Gastrocnemius medialis (tissue), 4 donors: Measurements from ENCODE around the gene LURAP1L. TPM values are rescaled to one million over a fixed set of nuclear protein-coding genes. Genes with fewer than 3 reads are reported as not detected.
A peak's percentile ranks its signal among the peaks of the same experiment; 100 is the strongest.

Source experiments
- ATAC-seq, 2 donors: fragments of 150-250 bp; one replicate each; pipeline ENCODE4 v1.9.1; 2016
- DNase-seq, 2 donors: peaks; one replicate each; pipeline ENCODE4 v3.0.0-alpha.2; 2019
- H3K27ac ChIP-seq, 4 donors: fragments of 200-600 bp; sonication (generic); 1 replicate in 1 of 4; 2 replicates in 3 of 4; pipeline ENCODE4 v1.5.1; 2016 to 2018; ENCODE audit warnings: mild to moderate bottlenecking in 2 of 4, moderate library complexity in 1 of 4
- H3K27me3 ChIP-seq, 3 donors: fragments of 200-600 bp; sonication (generic) in 2 of 3; 1 replicate in 1 of 3; 2 replicates in 2 of 3; pipeline versions ENCODE4 v1.5.1 to v1.6.0; 2016 to 2019; ENCODE audit warnings: mild to moderate bottlenecking in 1 of 3, moderate library complexity in 1 of 3
- H3K36me3 ChIP-seq, 2 donors: fragments of 200-600 bp; sonication (generic) in 1 of 2; one replicate each; pipeline ENCODE4 v1.5.1; 2017 to 2018
- H3K4me1 ChIP-seq, 2 donors: fragments of 200-600 bp; sonication (generic) in 1 of 2; one replicate each; pipeline ENCODE4 v1.5.1; 2016 to 2017; ENCODE audit warnings: mild to moderate bottlenecking in 2 of 2
- H3K4me3 ChIP-seq, 4 donors: fragments of 200-600 bp; sonication (generic) in 3 of 4; 1 replicate in 1 of 4; 2 replicates in 3 of 4; pipeline ENCODE4 v1.5.1; 2016 to 2019; ENCODE audit warnings: mild to moderate bottlenecking in 2 of 4
- H3K9me3 ChIP-seq, 3 donors: fragments of 200-600 bp; sonication (generic) in 2 of 3; 1 replicate in 1 of 3; 2 replicates in 2 of 3; pipeline ENCODE4 v1.5.1; 2016 to 2019
- POLR2A ChIP-seq, 2 donors: fragments of 450-650 bp; IDR thresholded peaks; one replicate each; pipeline ENCODE4 v1.6.1; 2017; ENCODE audit warnings: antibody characterized with exemption in 2 of 2, mild to moderate bottlenecking in 2 of 2, moderate library complexity in 2 of 2
- in situ Hi-C, 4 donors: fragments of 200-750 bp; cut with MboI; loops; one replicate each; pipeline versions ENCODE4 v1.15.0 to v1.8.0; 2017; ENCODE audit warnings: low sequenced_read_pairs in 4 of 4
- intact Hi-C: fragments of 100-400 bp; cut with DNase I; formaldehyde crosslinking; loops from one replicate; pipeline ENCODE4 v1.15.1; 2023; ENCODE audit warnings: low total_unique reads
- total RNA-seq, 4 donors: library from RNA; depleted of rRNA; stranded (reverse); fragments of >200 nt; gene quantifications; one replicate each; pipeline versions ENCODE4 v1.1.0 to v1.2.3, GENCODE V29; 2016
- TF ChIP-seq, protein P1 (sequence below), 5 experiments: fragments of 450-650 bp in 3 of 5; fragments of 200-600 bp in 2 of 5; sonication (generic) in 2 of 5; IDR thresholded peaks in 4 of 5; conservative IDR thresholded peaks in 1 of 5; 1 replicate in 4 of 5; 2 replicates in 1 of 5; pipeline ENCODE4 v1.5.1; 2016 to 2019; ENCODE audit warnings: antibody characterized with exemption in 5 of 5, mild to moderate bottlenecking in 3 of 5, moderate library complexity in 3 of 5

The LURAP1L gene
- total RNA-seq, 4 donors from 2014 or later: 0.75 to 2.3 (median 2.0) TPM

DNA sequence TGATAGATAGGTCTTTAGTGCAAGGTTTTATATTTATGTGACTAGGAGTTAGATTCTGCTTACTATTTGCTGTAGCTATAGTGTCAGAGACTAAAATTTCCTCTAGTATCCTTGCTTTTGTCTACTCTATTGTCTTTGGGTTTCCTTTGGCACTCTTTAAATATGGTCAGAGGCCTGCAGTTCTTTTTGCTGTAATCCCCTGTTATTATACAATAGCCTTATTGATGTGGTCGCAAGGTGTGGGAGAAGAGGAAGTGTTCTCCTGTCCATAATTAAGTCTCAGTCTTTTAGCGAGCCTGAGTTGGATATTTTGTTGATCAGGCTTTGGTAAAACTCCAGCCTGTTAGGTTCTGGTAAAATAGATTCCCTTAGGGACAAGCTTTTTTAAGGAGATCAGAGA is 34.9 kb downstream of the LURAP1L start:
- peaks cover 14 to 17% of the 10 kb centered on the region in 2 donors for H3K4me1 ChIP-seq
- DNase-seq (no peak), ATAC-seq (no peak)
- intact Hi-C loops (no loop called here), in situ Hi-C loops (loop anchor here in 1 of 4 donors (25.0 kb wide), 1 partner anchor 97 kb away; no protein-coding TSS in a partner anchor)
- H3K36me3 ChIP-seq: no peaks in the 10 kb centered on the region
- H3K4me3 ChIP-seq: no peak overlapping the region
- H3K27me3 ChIP-seq: no peaks in the 10 kb centered on the region
- peak overlapping the region in 3 of 4 donors; percentile 2 to 22 (median 19) for H3K27ac ChIP-seq
- TF ChIP-seq, protein P1, sequence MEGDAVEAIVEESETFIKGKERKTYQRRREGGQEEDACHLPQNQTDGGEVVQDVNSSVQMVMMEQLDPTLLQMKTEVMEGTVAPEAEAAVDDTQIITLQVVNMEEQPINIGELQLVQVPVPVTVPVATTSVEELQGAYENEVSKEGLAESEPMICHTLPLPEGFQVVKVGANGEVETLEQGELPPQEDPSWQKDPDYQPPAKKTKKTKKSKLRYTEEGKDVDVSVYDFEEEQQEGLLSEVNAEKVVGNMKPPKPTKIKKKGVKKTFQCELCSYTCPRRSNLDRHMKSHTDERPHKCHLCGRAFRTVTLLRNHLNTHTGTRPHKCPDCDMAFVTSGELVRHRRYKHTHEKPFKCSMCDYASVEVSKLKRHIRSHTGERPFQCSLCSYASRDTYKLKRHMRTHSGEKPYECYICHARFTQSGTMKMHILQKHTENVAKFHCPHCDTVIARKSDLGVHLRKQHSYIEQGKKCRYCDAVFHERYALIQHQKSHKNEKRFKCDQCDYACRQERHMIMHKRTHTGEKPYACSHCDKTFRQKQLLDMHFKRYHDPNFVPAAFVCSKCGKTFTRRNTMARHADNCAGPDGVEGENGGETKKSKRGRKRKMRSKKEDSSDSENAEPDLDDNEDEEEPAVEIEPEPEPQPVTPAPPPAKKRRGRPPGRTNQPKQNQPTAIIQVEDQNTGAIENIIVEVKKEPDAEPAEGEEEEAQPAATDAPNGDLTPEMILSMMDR (IDR thresholded peaks at IDR 0.05 in 4 of 5, conservative IDR thresholded peaks at IDR 0.05 in 1 of 5): no peak
- no peak for TF ChIP-seq POLR2A (IDR thresholded peaks at IDR 0.05)
- no peaks in the 10 kb centered on the region for H3K9me3 ChIP-seq

DNA sequence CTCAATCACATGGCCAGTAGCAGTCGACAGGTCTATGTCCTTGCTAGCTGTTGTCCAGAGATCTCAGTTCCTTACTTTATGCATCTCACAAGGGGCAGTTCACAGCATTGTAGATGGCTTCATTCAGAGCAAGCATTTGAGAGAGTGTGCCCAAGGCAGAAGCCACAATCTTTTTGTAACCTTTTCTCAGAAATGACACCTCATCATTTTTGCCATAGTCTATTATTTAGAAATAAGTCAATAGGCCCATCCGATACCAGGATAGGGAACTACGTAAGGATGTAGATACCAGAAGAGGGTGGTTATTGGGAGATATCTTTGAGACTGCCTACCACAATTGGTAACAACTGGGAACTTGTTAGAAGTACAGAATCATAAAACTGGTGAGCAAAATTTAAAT is 37.1 kb downstream of the LURAP1L start:
- Histone ChIP-seq H3K4me3 (no peak overlapping the region), H3K27me3 (no peaks in the 10 kb centered on the region), H3K4me1 (peaks cover 16 to 20% of the 10 kb centered on the region in 2 donors), H3K36me3 (no peaks in the 10 kb centered on the region), H3K9me3 (no peaks in the 10 kb centered on the region), H3K27ac (no peak overlapping the region)
- DNase-seq: no peak
- TF ChIP-seq, protein P1 (IDR thresholded peaks at IDR 0.05 in 4 of 5, conservative IDR thresholded peaks at IDR 0.05 in 1 of 5): no peak
- TF ChIP-seq POLR2A (IDR thresholded peaks at IDR 0.05): no peak
- intact Hi-C loops: no loop called here
- no peak for ATAC-seq
- in situ Hi-C loops: loop anchor here in 1 of 4 donors (25.0 kb wide), 1 partner anchor 100 kb away; no protein-coding TSS in a partner anchor

DNA sequence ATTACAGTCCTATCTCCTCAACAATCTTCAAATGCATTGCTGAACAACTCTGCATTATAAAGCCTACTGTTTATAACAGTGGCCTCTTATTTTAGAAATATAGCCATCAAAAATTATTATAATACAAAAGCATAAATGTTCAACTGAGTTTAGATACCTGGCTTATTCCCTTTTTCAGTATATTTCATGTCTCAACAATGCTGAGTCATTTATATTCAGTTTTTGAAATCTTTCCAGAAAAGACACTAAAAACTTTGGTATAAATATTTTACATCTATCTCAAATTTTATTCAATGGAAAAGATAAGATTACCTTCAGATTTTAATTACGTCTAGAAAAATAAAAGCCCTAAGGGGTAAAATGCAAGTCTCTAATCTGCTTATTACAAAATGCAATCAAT is 37.9 kb downstream of the LURAP1L start:
- Histone ChIP-seq H3K27me3 (no peaks in the 10 kb centered on the region), H3K36me3 (no peaks in the 10 kb centered on the region), H3K27ac (peak overlapping the region in 1 of 4 donors; percentile 76), H3K4me1 (peaks cover 16 to 20% of the 10 kb centered on the region in 2 donors), H3K4me3 (no peak overlapping the region), H3K9me3 (no peaks in the 10 kb centered on the region)
- DNase-seq: no peak
- TF ChIP-seq POLR2A (IDR thresholded peaks at IDR 0.05): no peak
- TF ChIP-seq, protein P1 (IDR thresholded peaks at IDR 0.05 in 4 of 5, conservative IDR thresholded peaks at IDR 0.05 in 1 of 5): no peak
- in situ Hi-C loops (loop anchor here in 1 of 4 donors (25.0 kb wide), 1 partner anchor 100 kb away; no protein-coding TSS in a partner anchor), intact Hi-C loops (no loop called here)
- no peak for ATAC-seq

DNA sequence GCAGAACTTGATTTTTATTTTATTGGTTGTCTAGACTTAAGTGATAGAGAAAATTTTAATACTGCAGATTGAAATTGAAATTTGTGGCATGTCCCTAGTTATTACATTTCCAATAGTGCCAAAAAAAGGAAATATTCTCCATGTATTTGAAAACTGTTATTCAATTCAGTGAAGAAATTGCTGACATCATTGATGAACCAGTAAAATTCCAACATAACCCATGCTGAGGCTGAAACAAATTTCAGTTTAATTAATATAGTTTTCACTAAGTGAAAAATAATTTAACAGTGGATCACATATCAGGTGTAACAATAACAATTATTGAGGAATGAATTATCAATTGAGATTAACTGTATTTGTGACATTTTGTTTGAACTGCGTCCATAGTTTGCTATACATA is 38.7 kb downstream of the LURAP1L start:
- H3K27me3 ChIP-seq: no peaks in the 10 kb centered on the region
- no peak for ATAC-seq
- H3K4me1 ChIP-seq: peaks cover 16 to 20% of the 10 kb centered on the region in 2 donors
- H3K4me3 ChIP-seq: no peak overlapping the region
- no peaks in the 10 kb centered on the region for H3K9me3 ChIP-seq
- peak overlapping the region in 3 of 4 donors; percentile 66 to 76 (median 67) for H3K27ac ChIP-seq
- in situ Hi-C loops: loop anchor here in 1 of 4 donors (25.0 kb wide), 1 partner anchor 101 kb away; no protein-coding TSS in a partner anchor
- no peak for DNase-seq
- no peaks in the 10 kb centered on the region for H3K36me3 ChIP-seq
- intact Hi-C loops: no loop called here
- TF ChIP-seq POLR2A (IDR thresholded peaks at IDR 0.05): no peak
- TF ChIP-seq, protein P1 (IDR thresholded peaks at IDR 0.05 in 4 of 5, conservative IDR thresholded peaks at IDR 0.05 in 1 of 5): no peak
